GM18909 (cell line): ENCODE data around the gene RANBP1.

Source experiments
- ATAC-seq: cut with Tn5 transposase; IDR thresholded peaks from one replicate; pipeline ENCODE4 v1.9.1; 2021; ENCODE audit warnings: mild to moderate bottlenecking; ENCODE audit not compliant: unreplicated experiment, poor library complexity

The RANBP1 gene

GRCh38 chr22:20106849-20107237, 9.1 kb upstream of the RANBP1 start:
- ATAC-seq, result no peak

- ATAC-seq, result no peak
Measured at GRCh38 chr22:20107471-20107901, 8.4 kb upstream of the RANBP1 start.

- ATAC-seq, result no peak
Measured at GRCh38 chr22:20107951-20108756, 7.8 kb upstream of the RANBP1 start.

DNA sequence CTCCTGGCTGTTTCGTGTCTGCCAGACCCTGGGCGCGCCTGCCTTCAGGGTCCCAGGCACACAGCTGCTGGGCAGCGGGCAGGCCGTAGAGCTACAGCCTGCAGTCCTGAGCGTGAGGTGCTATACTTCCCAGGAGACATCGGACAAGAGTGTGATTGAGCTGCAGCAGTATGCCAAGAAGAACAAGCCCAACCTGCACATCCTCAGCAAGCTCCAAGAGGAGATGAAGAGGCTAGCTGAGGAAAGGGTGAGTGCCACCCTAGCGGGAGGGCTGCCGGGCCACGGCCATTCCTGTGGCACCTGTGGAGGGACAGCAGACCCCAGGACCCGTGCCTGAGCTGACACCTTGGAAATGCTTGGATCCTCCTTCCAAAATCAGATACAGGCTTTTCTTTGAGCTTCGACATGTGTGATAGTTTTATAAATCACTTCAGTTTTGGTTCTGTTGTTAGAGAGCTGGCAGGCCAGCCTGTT, 7.1 kb upstream of the RANBP1 start:
- no peak for ATAC-seq

DNA sequence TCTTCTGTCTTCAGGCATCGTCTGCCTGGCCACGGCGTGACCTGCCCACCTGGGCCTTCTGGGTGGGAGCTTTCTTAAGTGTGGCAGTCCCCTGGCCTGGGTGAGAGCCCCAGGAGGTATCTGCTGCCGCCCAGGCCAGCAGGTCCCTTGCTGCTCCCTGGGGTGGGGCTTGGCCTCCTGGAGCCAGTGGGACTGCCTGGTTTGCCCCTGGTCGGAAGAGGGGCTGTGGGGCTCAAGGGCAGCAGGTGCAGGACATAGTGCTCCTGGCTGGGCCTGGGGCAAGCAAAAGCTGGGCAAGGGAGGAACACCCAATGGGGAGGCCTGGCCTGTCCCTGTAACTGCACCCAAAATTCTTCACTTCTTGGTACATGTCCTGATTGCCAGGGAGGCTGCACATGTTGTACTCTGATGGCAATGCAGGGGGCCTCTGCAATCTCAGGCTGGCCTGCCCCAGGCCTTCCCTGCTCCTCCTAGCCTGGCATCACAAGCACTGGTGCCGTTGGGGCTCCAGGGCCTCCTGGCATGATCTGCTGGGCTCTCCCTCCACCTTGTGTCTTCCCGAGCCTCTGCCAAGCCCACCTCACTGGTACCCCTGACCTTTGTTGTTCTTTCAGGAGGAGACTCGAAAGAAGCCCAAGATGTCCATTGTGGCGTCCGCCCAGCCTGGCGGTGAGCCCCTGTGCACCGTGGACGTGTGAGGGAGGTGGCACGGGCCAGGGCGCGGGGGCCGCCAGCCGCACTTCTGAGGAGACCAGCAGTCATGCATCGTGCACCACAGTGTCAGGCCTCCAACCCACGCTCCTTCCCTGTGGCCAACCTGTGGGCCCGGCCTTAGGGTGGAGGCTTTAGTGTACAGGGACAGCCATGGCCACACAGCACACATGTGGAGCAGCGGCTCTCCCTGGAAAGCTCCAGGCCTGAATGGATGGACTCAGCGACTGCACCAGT, 6.2 kb upstream of the RANBP1 start:
- no peak for ATAC-seq

- no peak for ATAC-seq
Measured at GRCh38 chr22:20110359-20110985, 5.4 kb upstream of the RANBP1 start.

DNA sequence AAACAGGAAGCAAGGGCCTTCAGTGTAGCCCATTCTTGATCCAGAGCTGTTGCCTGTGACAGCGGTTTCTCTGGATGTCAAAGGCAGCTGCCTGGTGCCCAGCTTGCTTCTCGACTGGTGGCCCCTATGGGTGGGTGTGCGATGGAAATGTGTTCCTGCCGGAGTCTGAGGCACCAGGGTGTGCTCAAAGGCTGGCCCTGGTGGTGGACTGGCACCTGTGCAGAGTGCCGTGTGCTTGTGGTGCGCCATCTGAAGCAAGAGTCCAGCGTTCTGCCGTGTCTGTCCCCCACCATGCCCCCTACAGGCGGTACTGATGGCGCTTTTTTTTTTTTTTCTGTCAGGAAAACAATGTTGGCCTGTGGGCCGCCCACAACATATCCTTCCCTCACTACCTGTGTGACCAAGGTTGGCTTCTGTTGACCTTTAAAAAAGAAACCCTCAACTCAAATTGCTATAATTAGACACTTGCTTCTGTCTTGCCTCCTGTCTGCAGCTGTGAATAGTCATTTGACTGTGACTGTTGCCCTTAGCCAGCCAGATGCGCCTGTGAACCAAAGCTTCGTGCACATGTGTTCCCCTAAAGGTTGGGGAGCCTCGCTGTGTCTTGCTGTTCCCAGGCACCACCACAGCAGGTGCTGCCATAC, 4.7 kb upstream of the RANBP1 start:
- no peak for ATAC-seq

GRCh38 chr22:20111689-20112622, 3.9 kb upstream of the RANBP1 start:
- no peak for ATAC-seq

- ATAC-seq, result no peak
Measured at GRCh38 chr22:20112623-20113511, 3.0 kb upstream of the RANBP1 start.

DNA sequence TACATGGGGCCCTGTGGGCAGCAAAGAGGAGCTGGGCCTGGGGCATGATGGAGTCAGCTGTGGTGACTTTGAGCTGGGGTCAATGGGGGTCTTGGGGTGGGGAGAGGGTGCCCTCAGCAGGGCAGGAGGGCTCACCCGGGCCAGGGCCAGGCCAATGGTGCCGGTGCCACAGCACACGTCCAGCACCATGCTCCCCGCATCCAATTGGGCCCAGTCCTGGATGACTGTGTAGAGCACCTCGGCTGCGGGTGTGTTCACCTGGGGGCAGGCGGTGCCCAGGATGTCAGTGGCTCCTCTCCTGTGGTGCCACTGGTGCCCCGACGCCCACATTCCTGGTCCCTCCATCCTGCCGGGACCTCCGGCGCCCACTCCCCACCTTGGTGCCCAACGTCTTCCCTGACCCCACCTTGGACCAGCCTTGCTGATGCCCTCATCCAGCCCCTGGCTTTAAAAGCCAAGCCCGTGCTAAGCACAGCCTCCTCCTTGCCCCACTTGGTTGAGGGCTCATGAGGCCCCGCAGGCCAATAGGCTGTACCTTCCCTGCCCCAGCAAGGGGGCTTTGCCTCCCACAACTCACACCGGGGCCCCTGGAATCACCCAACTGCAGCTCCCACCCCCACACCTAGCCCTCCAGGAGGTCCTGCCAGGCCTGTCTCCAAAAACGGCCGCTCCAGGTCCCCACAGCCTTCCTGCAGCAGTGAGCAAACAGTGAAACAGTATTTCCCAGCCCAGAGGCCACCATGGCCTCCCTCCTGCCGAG, 2.2 kb upstream of the RANBP1 start:
- no peak for ATAC-seq

- ATAC-seq, result no peak
Measured at GRCh38 chr22:20114506-20115475, 1.1 kb upstream of the RANBP1 start.

GRCh38 chr22:20116376-20116950, 559 bp downstream of the RANBP1 start:
- no peak for ATAC-seq

GRCh38 chr22:20116951-20117632, 1.2 kb downstream of the RANBP1 start, which contains the start of gene TRMT2A:
TSS of gene TRMT2A (minus strand) at chr22:20117226. CDS start at chr22:20116906, 320 bp downstream.
- ATAC-seq, result peak; percentile 71

- ATAC-seq, result peak; percentile 15
Measured at GRCh38 chr22:20117633-20118299, 1.9 kb downstream of the RANBP1 start.
